ENCODE data around the gene SENP5.
"Not testable (repeated sequence)": the region's sequence is repeated elsewhere in the genome, so short reads cannot be mapped to it uniquely, and the experiment has no call there.

- TF ChIP-seq CTCF, EP300 (IDR thresholded peaks at IDR 0.05): not testable (repeated sequence)
Measured at GRCh38 chr3:196874511-196875094, 6.9 kb downstream of the SENP5 start.
